MCF 10A (cell line): ENCODE results near the gene MIB2. TPM values are rescaled to one million over a fixed set of nuclear protein-coding genes. Genes with fewer than 3 reads are reported as not detected.
"Not testable (repeated sequence)": the region's sequence is repeated elsewhere in the genome, so short reads cannot be mapped to it uniquely, and the experiment has no call there.

ENCODE experiments used
- BruUV-seq: library from RNA; stranded (reverse); fragments of 400-500 nt; replicated peaks from 2 replicates; lab custom pipeline; 2021; lab: Mats Ljungman, UMichigan
- CTCF ChIA-PET: fragments of 300-600 bp; sonication (Branson Sonifier 250); formaldehyde crosslinking; extraction: SDS; loops from one replicate; lab custom pipeline; 2021; ENCODE audit warnings: antibody characterized with exemption, inconsistent platforms; lab: Yijun Ruan, JAX
- POLR2A ChIA-PET: fragments of 300-600, 350-650 bp; sonication (Branson Sonifier 250); formaldehyde crosslinking; extraction: SDS; loops from one replicate; lab custom pipeline; 2020; ENCODE audit warnings: antibody characterized with exemption, inconsistent platforms; lab: Yijun Ruan, JAX
- DNase-seq: peaks from one replicate; pipeline ENCODE4 v3.0.0-alpha.2; 2018; ENCODE audit not compliant: unreplicated experiment
- H3K27ac Mint-ChIP-seq: one replicate; pipeline ENCODE4 v1.8.0; 2022; ENCODE audit warnings: mild to moderate bottlenecking, low read depth, mixed read lengths; ENCODE audit not compliant: unreplicated experiment
- H3K27me3 Mint-ChIP-seq: one replicate; pipeline ENCODE4 v1.8.0; 2022; ENCODE audit warnings: mixed read lengths; ENCODE audit not compliant: insufficient read depth, unreplicated experiment
- H3K36me3 Mint-ChIP-seq: one replicate; pipeline ENCODE4 v1.8.0; 2022; ENCODE audit warnings: mild to moderate bottlenecking, moderate library complexity, mixed read lengths; ENCODE audit not compliant: insufficient read depth, unreplicated experiment
- H3K4me1 Mint-ChIP-seq: one replicate; pipeline ENCODE4 v1.8.0; 2022; ENCODE audit warnings: mixed read lengths; ENCODE audit not compliant: insufficient read depth, unreplicated experiment
- H3K4me3 Mint-ChIP-seq: one replicate; pipeline ENCODE4 v1.8.0; 2022; ENCODE audit warnings: mild to moderate bottlenecking, moderate library complexity, mixed read lengths; ENCODE audit not compliant: unreplicated experiment
- H3K9me3 Mint-ChIP-seq: one replicate; pipeline ENCODE4 v1.8.0; 2022; ENCODE audit warnings: mixed read lengths; ENCODE audit not compliant: unreplicated experiment
- CTCF ChIP-seq: fragments of 200-600 bp; IDR thresholded peaks from one replicate; pipeline ENCODE4 v1.8.0; 2022; ENCODE audit warnings: antibody characterized with exemption, mild to moderate bottlenecking; ENCODE audit not compliant: unreplicated experiment
- intact Hi-C: fragments of 100-400 bp; cut with micrococcal nuclease; formaldehyde crosslinking; loops from 2 replicates; pipeline ENCODE4 v1.14.1; 2022
- total RNA-seq: library from RNA; stranded (reverse); gene quantifications from 2 replicates; pipeline ENCODE4 v1.2.3, GENCODE V29; 2022

Gene MIB2
- total RNA-seq, 1 experiment from 2014 or later: 46.4 TPM

GRCh38 chr1:1671365-1672119 is 56.2 kb downstream of the MIB2 start:
- no peaks in the 10 kb centered on the region for H3K4me1 Mint-ChIP-seq
- no peaks in the 10 kb centered on the region for H3K9me3 Mint-ChIP-seq
- H3K36me3 Mint-ChIP-seq: peaks cover 74% of the 10 kb centered on the region
- CTCF ChIA-PET: no interaction called here
- H3K4me3 Mint-ChIP-seq: no peak overlapping the region
- intact Hi-C loops: no loop called here
- POLR2A ChIA-PET: no interaction called here
- no peak for TF ChIP-seq CTCF
- no peak overlapping the region for H3K27ac Mint-ChIP-seq
- no TSS peak for BruUV-seq
- no peak for DNase-seq
- no peaks in the 10 kb centered on the region for H3K27me3 Mint-ChIP-seq

- no peaks in the 10 kb centered on the region for H3K27me3 Mint-ChIP-seq
- ChIA-PET CTCF (no interaction called here), POLR2A (no interaction called here)
- no peak for TF ChIP-seq CTCF
- intact Hi-C loops: no loop called here
- no peak overlapping the region for H3K4me3 Mint-ChIP-seq
- peaks cover 66% of the 10 kb centered on the region for H3K36me3 Mint-ChIP-seq
- BruUV-seq: no TSS peak
- no peaks in the 10 kb centered on the region for H3K9me3 Mint-ChIP-seq
- H3K4me1 Mint-ChIP-seq: no peaks in the 10 kb centered on the region
- no peak for DNase-seq
- no peak overlapping the region for H3K27ac Mint-ChIP-seq
Observed at GRCh38 chr1:1672181-1672965, 57.1 kb downstream of the MIB2 start.

- POLR2A ChIA-PET, H3K4me3 Mint-ChIP-seq, H3K4me1 Mint-ChIP-seq, DNase-seq, BruUV-seq, H3K27ac Mint-ChIP-seq, intact Hi-C loops, H3K27me3 Mint-ChIP-seq, H3K9me3 Mint-ChIP-seq, CTCF ChIA-PET: not testable (repeated sequence)
- peaks cover 61% of the 10 kb centered on the region for H3K36me3 Mint-ChIP-seq
Observed at GRCh38 chr1:1674806-1675205, 59.5 kb downstream of the MIB2 start.

GRCh38 chr1:1675218-1675617 is 59.9 kb downstream of the MIB2 start:
- DNase-seq, H3K27ac Mint-ChIP-seq, H3K27me3 Mint-ChIP-seq, POLR2A ChIA-PET, H3K9me3 Mint-ChIP-seq, H3K4me3 Mint-ChIP-seq, CTCF ChIA-PET, intact Hi-C loops, BruUV-seq, H3K4me1 Mint-ChIP-seq: not testable (repeated sequence)
- H3K36me3 Mint-ChIP-seq: peaks cover 57% of the 10 kb centered on the region

GRCh38 chr1:1676087-1676486 is 60.8 kb downstream of the MIB2 start:
- H3K9me3 Mint-ChIP-seq, POLR2A ChIA-PET, CTCF ChIA-PET, H3K27me3 Mint-ChIP-seq, H3K4me1 Mint-ChIP-seq, BruUV-seq, H3K4me3 Mint-ChIP-seq, DNase-seq, intact Hi-C loops, H3K27ac Mint-ChIP-seq: not testable (repeated sequence)
- H3K36me3 Mint-ChIP-seq: peaks cover 48% of the 10 kb centered on the region
